Lung microvascular endothelial cell (primary cell): Measurements from ENCODE around the gene LRRC23. TPM values are rescaled to one million over a fixed set of nuclear protein-coding genes. Genes with fewer than 3 reads are reported as not detected.

Source experiments
- DNase-seq, 2 donors: peaks; one replicate each; pipeline versions ENCODE4 v3.0.0 to v3.0.0-alpha.2; 2010; ENCODE audit warnings: low read depth in 2 of 2
- total RNA-seq: library from RNA; depleted of rRNA; stranded (reverse); fragments of >200 nt; gene quantifications from 2 replicates; pipeline ENCODE4 v1.2.1, GENCODE V29; 2014

The LRRC23 gene
- total RNA-seq, 1 donor from 2014 or later: 3.4 TPM

DNA sequence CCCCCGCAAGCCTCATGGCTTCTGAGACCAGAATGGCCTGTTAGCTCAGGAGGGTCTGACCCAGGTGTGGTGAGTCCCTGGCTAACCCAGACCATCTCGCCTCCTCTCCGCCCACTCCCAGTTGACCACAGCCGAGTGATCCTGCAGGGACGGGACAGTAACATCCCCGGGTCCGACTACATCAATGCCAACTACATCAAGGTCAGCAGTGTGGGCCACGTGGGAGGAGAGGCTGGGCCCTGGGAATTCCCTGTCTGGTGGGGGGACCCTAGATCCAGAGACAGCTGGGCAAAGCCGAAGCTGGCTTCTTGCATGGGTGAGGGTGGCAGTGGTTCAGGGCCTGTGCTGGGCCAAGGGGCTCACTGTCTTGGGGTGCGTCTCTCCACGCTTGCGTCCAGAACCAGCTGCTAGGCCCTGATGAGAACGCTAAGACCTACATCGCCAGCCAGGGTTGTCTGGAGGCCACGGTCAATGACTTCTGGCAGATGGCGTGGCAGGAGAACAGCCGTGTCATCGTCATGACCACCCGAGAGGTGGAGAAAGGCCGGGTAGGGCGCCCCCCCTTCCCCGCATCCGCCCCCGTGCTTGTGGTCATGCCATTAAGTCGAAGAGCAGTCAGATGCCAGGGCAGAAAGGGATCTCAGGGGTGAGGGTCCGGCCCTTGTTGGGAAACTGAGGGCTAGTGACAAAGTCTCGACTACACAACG is 51.6 kb downstream of the LRRC23 start:
- DNase-seq: no peak

DNA sequence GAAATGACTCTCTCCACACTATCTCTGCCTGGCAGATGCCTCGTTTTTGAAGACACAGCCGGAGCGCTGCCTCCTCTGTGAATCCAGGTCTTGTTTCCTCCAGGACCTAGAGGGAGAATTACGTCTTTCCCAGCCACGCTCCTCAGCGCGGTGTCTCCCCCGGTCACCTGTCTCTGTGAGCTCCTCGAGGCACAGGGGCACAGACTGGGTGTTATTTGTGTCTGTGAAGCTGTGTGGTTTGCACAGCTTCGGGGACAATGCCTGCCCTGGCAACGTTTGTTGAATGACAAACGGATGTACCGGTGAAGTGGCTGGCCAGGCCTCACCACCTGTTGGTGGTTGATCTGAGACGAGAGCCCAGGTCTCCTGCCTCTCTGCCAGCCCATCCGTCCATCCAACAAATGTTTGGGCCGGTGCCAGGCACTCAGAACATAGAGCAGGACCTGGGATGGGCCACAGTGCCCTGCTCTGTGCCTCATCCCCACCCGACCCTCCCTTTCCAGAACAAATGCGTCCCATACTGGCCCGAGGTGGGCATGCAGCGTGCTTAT is 52.6 kb downstream of the LRRC23 start:
- no peak for DNase-seq

DNA sequence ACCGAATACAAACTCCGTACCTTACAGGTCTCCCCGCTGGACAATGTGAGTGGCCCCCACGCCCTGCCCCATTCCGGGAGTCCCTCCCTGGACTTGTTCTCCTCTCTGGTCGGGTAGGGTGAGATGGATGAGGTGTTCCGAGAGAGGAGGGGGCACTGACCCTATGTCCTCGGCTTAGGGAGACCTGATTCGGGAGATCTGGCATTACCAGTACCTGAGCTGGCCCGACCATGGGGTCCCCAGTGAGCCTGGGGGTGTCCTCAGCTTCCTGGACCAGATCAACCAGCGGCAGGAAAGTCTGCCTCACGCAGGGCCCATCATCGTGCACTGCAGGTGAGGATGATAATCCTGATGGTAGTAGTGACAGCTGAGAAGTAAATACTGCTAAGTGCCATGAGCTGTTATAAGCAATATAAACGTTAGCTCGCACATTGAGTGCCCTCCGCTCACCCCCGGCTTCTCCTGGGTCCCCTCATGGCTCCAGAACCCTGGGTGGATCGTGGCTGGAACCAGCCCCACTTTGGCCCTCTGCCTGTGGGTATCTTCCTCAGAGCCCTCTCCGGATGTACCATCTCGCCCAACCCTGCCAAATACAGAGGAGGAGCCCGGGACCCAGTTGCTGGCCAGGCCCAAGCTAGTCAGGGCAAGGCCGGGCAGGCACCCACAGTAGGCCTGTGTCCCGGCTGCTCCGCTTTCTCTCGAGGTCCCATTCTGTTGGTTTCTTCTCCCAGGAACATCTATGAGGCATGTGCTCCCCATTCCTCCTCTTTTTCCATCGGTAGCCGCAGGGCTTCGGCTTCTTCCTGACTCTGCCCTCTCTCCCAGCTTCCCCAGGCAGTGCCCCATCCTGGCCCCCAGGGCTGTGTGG is 53.4 kb downstream of the LRRC23 start:
- no peak for DNase-seq

DNA sequence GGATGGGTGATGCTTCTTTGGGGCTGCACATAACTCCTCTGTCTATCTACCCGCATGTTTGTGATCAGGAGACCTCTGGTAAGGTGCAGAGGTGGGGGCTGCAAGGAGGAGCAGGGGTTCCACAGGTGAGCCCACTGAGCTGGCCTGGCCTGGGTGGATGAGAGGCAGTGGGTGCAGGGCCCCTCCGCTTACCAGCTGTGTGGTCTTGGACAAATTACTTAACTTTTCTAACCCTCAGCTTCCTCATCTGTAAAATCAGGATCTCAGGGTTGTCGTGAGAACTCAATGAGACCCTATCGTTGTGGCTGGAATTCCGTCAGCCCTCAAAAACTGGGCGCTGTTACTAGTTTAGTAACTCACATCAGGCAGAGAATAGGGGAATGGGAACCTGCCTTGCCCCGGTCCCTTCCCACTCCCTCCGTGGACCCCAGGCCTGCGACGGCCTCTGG is 54.0 kb downstream of the LRRC23 start:
- DNase-seq: no peak

DNA sequence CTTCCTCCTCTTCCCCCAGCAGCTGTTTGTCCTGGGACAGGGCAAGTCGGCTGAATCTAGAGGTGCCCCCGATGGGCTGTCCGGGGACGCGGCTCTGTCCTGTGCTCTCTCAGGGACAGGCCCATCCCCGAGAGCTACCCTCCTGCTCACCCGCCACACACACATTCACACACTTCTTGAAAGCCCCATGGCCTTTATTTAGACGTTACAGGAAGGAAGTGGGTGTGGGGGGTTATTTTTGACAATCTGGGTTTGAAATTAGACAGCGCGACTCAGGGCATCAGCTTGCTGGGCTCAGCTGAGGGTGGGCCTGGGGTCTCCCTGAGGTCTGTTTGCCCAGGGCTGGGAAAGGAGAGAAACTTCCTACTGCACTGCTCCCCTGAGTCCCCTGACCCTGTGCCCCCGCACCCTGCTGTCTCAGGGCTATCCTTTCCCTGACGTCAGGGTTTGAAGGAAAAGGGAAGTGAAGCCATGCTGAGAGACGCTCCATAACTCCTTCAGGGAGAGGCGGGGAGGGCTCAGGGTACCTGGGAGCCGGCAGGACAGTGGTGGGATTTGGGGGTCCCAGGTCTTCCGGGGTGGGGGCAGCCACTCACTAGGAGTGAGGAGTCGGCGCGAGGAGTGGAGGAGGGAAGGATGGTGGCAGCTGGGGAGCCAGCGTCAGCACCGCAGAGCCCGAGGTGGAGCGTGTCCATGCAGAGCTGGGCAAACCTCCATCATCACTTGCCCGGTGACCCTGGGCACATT is 54.6 kb downstream of the LRRC23 start:
- DNase-seq: peak in 1 of 2 donors; percentile 34

DNA sequence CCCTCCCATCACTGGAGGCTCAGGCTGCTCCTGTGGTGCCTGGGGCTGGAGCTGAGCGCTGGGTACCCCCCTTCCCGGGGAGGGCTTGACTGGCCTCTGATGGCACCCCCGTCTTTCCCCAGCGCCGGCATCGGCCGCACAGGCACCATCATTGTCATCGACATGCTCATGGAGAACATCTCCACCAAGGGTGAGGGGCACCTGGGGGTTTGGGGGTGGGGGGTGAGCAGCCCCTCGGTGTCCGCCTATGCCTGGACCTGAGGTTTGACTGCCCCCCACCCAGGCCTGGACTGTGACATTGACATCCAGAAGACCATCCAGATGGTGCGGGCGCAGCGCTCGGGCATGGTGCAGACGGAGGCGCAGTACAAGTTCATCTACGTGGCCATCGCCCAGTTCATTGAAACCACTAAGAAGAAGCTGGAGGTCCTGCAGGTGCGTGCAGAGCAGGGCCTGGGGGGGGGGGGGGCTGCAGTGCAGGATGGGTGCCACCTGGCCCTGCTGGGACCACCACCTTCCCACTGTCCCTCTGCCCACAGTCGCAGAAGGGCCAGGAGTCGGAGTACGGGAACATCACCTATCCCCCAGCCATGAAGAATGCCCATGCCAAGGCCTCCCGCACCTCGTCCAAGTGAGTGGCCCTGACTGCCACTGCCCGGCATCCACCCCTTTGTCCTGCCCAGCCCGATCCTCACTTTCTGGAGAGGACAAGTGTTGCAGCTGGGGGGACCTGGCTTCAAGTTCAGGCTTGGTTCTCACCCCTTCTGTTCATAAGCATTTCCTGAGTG is 55.4 kb downstream of the LRRC23 start:
- DNase-seq: no peak

DNA sequence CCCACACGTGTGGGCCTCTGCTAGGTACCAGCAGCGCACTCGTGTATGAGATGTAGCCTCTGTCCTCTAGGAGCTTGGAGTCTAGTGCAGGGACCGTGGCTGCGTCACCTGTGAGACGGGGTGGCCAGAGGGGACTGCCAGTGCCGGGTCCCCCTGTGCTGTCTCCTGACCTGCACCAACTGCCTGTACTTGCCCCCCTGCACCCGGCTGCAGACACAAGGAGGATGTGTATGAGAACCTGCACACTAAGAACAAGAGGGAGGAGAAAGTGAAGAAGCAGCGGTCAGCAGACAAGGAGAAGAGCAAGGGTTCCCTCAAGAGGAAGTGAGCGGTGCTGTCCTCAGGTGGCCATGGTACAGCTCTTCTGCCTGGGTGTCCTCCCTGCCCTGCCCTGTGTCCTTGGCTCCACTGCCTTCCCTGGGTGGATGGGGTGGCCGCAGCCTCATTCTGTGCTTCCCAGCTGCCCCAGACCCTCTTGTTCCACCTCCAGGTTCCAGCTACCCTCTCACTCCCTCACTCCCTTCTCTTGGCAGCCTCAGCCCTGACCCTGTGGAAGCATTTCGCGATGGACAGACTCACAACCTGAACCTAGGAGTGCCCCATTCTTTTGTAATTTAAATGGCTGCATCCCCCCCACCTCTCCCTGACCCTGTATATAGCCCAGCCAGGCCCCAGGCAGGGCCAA is 56.1 kb downstream of the LRRC23 start:
- DNase-seq: no peak

DNA sequence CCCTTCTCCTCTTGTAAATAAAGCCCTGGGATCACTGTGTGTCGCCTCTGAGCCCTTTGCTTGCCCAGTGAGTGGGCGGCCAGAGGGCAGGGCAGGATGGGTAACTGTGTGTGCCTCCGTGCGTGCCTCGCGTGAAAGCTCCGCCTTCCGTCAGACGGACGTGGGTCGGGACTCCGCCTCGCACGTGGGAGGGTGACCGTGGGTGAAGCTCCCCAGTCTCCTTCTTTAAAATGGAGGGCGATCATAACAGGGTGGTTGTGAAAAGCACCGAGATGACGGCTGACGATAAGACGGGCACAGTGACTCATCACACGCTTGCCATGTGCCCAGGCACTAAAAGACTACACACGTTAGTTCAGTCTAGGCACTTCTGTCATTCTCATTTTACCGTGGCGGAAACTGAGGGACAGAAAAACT is 56.7 kb downstream of the LRRC23 start:
- DNase-seq: peak in 1 of 2 donors; percentile 46

DNA sequence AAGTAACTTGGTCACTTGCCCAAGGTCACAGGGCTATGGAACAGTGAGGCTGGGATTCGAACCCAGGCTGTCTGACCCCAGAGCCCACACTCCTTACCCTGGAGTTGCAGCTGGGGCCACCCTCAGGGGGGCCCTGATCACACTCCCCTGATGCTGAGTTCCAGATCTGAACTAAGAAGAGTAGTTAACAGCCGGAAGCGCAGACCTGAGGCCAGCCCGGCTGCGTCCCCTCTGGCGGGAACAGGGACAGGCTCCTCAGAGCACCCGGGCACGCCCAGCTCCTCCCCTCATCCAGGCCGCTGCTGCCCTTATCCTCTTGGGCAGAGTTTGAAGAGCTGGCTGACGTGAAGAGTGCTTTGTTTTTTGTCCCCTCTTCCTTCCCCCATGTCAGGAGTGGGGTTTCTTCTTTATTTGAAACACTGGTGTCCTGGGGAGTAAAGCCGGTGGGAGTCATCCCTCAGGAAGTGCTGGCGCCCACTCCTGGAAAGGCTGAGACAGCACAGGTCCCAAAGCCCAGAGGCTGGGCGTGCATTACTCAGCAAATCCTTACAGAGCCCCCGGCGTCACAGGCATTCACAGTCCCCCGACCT is 57.2 kb downstream of the LRRC23 start:
- peak; percentile 65 to 73 for DNase-seq

DNA sequence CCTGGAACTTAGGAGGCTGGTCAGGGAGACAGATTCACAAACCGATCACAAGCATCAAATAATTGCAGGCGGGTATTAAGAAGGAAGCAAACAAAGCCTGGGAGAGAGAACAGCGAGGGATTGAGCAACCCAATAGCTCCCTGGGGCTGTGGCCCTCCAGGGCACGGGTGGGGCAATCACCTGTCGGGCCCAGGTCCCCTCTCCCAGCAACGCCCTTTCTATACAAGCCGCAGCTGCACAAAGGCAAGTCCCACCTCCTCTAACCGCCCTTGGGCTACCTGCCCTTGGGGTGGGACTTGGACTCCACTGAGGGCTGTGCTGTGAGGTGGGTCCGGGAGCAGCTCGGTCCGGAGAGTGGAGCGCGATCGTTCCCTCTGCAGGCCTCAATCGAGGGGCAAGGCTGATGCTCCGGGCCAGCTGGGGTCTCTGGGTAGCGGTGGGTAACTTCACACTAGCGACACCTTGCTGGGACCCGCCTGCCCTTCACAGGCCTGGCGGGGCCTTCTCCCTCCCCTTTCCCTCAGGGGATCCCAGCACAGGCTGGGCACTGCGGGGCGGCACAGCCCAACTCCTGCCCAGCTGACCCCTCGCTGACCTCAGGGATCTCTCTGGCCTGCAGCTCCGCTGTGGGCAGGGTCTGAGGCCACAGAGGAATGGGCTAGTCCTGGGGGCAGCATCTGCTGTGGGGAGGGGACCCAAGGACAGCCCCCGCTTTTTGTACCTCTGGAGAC is 57.8 kb downstream of the LRRC23 start:
- DNase-seq: no peak

DNA sequence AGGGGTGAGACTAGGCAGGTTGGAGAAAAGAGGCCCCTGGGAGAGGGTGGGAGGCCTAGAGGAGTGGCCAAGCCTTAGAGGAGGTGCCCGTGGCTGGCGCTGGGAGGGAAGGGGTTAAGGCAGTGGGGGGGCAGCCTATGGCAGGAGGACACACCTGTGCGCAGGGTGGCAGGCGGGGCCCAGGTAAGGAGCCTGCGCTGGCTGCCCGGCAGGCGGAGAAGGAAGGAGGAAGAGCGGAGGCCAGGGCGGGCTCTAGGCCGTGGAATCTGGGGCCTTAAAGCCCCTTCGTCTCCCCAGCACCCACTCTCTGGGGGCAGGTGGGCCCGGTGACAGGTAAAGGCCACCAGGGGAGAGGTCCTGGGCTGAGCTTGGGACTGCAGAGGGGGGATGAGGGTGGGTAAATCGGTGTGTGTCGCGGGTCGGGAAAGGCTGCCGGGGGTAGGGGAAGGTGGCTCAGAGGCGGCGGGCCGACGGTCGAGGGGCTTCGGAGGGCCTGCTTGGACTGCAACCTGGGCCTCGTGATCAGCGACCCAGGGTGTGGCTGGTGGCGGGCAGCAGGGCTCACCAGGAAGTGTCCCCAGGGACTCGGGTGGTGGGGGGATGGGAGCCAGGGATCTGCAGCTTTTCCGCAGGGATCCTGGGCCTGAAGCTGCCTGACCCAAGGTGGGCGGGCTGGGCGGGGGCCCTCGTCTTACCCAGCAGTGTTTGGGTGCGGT is 58.6 kb downstream of the LRRC23 start:
- DNase-seq: no peak

Other genes with a start within 250 kb of the LRRC23 start
- 34.4 and 44.0 TPM in 2 replicates for gene ING4, start 241.7 kb upstream of the LRRC23 start, total RNA-seq
- 6.3 and 8.5 TPM in 2 replicates for gene ZNF384, start 215.4 kb upstream of the LRRC23 start, total RNA-seq
- not detected in 2 replicates for gene PIANP, start 204.0 kb upstream of the LRRC23 start, total RNA-seq
- gene COPS7A, start 180.8 kb upstream of the LRRC23 start, total RNA-seq: 28.3 and 43.5 TPM in 2 replicates
- 69.8 and 70.2 TPM in 2 replicates for gene MLF2, start 151.7 kb upstream of the LRRC23 start, total RNA-seq
- 45.1 and 56.0 TPM in 2 replicates for gene PTMS, start 138.5 kb upstream of the LRRC23 start, total RNA-seq
- gene LAG3, start 132.3 kb upstream of the LRRC23 start, total RNA-seq: 0.20 and 0.22 TPM in 2 replicates
- gene CD4, start 115.3 kb upstream of the LRRC23 start, total RNA-seq: not detected in 2 replicates
- gene GPR162, start 83.0 kb upstream of the LRRC23 start, total RNA-seq: 0.20 and 0.87 TPM in 2 replicates
- gene P3H3, start 76.4 kb upstream of the LRRC23 start, total RNA-seq: 12.9 and 25.7 TPM in 2 replicates
- gene GNB3, start 63.9 kb upstream of the LRRC23 start, total RNA-seq: 0.22 and 0.40 TPM in 2 replicates
- gene CDCA3, start 53.5 kb upstream of the LRRC23 start, total RNA-seq: 3.4 and 8.9 TPM in 2 replicates
- gene USP5, start 52.7 kb upstream of the LRRC23 start, total RNA-seq: 57.9 and 59.9 TPM in 2 replicates
- 958 and 967 TPM in 2 replicates for gene TPI1, start 37.3 kb upstream of the LRRC23 start, total RNA-seq
- gene SPSB2, start 31.5 kb upstream of the LRRC23 start, total RNA-seq: 2.2 and 4.2 TPM in 2 replicates
- gene ENO2, start 9.8 kb downstream of the LRRC23 start, total RNA-seq: 0.99 and 1.7 TPM in 2 replicates
- 3.9 and 7.7 TPM in 2 replicates for gene ATN1, start 23.1 kb downstream of the LRRC23 start, total RNA-seq
- gene RNU7-1, start 39.0 kb downstream of the LRRC23 start, total RNA-seq: not detected in 2 replicates
- 130 and 240 TPM in 2 replicates for gene C12orf57, start 39.2 kb downstream of the LRRC23 start, total RNA-seq
- 2.2 and 3.2 TPM in 2 replicates for gene PTPN6, start 46.5 kb downstream of the LRRC23 start, total RNA-seq
- gene PHB2, start 65.8 kb downstream of the LRRC23 start, total RNA-seq: 124 and 150 TPM in 2 replicates
- gene EMG1, start 66.1 kb downstream of the LRRC23 start, total RNA-seq: 20.3 and 22.8 TPM in 2 replicates
- 8.5 and 9.9 TPM in 2 replicates for gene LPCAT3, start 113.7 kb downstream of the LRRC23 start, total RNA-seq
- gene C1S, start 155.9 kb downstream of the LRRC23 start, total RNA-seq: under 0.01 and 0.20 TPM in 2 replicates
- 0.40 and 0.87 TPM in 2 replicates for gene C1R, start 187.6 kb downstream of the LRRC23 start, total RNA-seq
- gene C1RL, start 204.4 kb downstream of the LRRC23 start, total RNA-seq: 12.2 and 13.7 TPM in 2 replicates
- gene RBP5, start 224.1 kb downstream of the LRRC23 start, total RNA-seq: 0.22 TPM in 1 of 2 replicates, not detected in the other
- 12.9 and 15.0 TPM in 2 replicates for gene CLSTN3, start 225.5 kb downstream of the LRRC23 start, total RNA-seq